Breast epithelium (tissue), 4 donors: Measurements from ENCODE around the gene PNPLA7. TPM values are rescaled to one million over a fixed set of nuclear protein-coding genes. Genes with fewer than 3 reads are reported as not detected.
A peak's percentile ranks its signal among the peaks of the same experiment; 100 is the strongest.

Experiments used
- DNase-seq, 2 donors: peaks; one replicate each; pipeline ENCODE4 v3.0.0-alpha.2; 2019; ENCODE audit warnings: low spot score in 2 of 2
- H3K27ac ChIP-seq, 2 donors: fragments of 200-600 bp; sonication (generic) in 1 of 2; one replicate each; pipeline ENCODE4 v1.5.1; 2016 to 2019; ENCODE audit warnings: mild to moderate bottlenecking in 1 of 2
- H3K27me3 ChIP-seq, 2 donors: fragments of 200-600 bp; sonication (generic) in 1 of 2; one replicate each; pipeline versions ENCODE4 v1.5.1 to v1.6.0; 2017 to 2019; ENCODE audit warnings: control low read depth in 1 of 2, mild to moderate bottlenecking in 1 of 2
- H3K36me3 ChIP-seq: fragments of 200-600 bp; one replicate; pipeline ENCODE4 v1.5.1; 2019
- H3K4me1 ChIP-seq, 2 donors: fragments of 200-600 bp; sonication (generic); one replicate each; pipeline ENCODE4 v1.5.1; 2016 to 2019; ENCODE audit warnings: control low read depth in 1 of 2
- H3K4me3 ChIP-seq, 3 donors: fragments of 200-600 bp; sonication (generic); 1 replicate in 2 of 3; 2 replicates in 1 of 3; pipeline ENCODE4 v1.5.1; 2016 to 2019; ENCODE audit warnings: mild to moderate bottlenecking in 3 of 3, moderate library complexity in 2 of 3
- H3K9me3 ChIP-seq, 2 donors: fragments of 200-600 bp; sonication (generic) in 1 of 2; one replicate each; pipeline ENCODE4 v1.5.1; 2016 to 2019; ENCODE audit warnings: control low read depth in 1 of 2
- POLR2A ChIP-seq: fragments of 450-650 bp; IDR thresholded peaks from one replicate; pipeline ENCODE4 v1.6.1; 2016; ENCODE audit warnings: antibody characterized with exemption, mild to moderate bottlenecking, moderate library complexity
- POLR2AphosphoS5 ChIP-seq, 3 donors: sonication (generic); formaldehyde crosslinking; IDR thresholded peaks; one replicate each; pipeline ENCODE4 v1.6.1; 2017; ENCODE audit warnings: antibody characterized with exemption in 3 of 3
- intact Hi-C: fragments of 100-400 bp; cut with DNase I; formaldehyde crosslinking; loops from one replicate; pipeline ENCODE4 v1.15.1; 2023; ENCODE audit warnings: low total_unique reads
- total RNA-seq, 3 donors: library from RNA; depleted of rRNA; stranded (reverse); fragments of >200 nt; gene quantifications; one replicate each; pipeline ENCODE4 v1.1.0, GENCODE V29; 2016
- TF ChIP-seq, protein P1 (sequence below), 3 donors: fragments of 450-650 bp; IDR thresholded peaks; one replicate each; pipeline ENCODE4 v1.5.1; 2016 to 2017; ENCODE audit warnings: antibody characterized with exemption in 3 of 3, mild to moderate bottlenecking in 3 of 3, moderate library complexity in 3 of 3

PNPLA7 gene
- total RNA-seq, 3 donors from 2014 or later = 17.3 to 18.7 (median 17.7) TPM

DNA sequence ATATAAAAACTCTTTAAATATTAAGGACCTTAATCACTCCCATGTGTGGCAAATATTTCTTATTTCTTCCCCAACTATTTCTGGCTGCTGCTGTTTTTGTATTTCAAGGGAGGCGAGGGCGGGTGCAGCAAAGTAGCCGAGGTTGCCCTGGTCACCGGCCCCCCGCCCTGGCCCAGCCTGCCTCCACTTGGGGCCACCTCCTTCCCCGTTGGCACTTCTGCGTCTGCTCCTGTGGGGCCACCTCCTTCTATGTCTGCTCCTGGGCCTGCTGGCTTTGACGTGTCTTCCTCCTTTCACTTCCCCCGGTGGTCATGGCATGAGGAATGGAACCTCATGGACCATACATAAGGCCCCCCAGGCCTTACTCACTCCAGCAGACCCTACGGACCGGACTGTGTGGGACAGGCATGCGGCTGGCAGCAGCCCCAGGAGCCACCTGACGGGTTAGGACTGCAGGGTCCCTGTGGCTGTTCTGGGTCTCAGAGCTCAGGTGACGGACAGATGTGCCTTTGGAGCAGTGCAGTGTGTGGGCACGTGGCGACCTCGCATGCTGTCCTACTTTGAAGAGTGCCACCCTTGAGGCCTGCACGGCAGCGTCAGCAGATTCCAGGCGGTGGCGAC lies 103.2 kb downstream of the PNPLA7 start:
- no peak overlapping the region for H3K27ac ChIP-seq
- TF ChIP-seq POLR2AphosphoS5 (IDR thresholded peaks at IDR 0.05) (no peak), POLR2A (no peak)
- TF ChIP-seq, protein P1, sequence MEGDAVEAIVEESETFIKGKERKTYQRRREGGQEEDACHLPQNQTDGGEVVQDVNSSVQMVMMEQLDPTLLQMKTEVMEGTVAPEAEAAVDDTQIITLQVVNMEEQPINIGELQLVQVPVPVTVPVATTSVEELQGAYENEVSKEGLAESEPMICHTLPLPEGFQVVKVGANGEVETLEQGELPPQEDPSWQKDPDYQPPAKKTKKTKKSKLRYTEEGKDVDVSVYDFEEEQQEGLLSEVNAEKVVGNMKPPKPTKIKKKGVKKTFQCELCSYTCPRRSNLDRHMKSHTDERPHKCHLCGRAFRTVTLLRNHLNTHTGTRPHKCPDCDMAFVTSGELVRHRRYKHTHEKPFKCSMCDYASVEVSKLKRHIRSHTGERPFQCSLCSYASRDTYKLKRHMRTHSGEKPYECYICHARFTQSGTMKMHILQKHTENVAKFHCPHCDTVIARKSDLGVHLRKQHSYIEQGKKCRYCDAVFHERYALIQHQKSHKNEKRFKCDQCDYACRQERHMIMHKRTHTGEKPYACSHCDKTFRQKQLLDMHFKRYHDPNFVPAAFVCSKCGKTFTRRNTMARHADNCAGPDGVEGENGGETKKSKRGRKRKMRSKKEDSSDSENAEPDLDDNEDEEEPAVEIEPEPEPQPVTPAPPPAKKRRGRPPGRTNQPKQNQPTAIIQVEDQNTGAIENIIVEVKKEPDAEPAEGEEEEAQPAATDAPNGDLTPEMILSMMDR (IDR thresholded peaks at IDR 0.05) = no peak
- no peaks in the 10 kb centered on the region for H3K36me3 ChIP-seq
- no peak for DNase-seq
- intact Hi-C loops = no loop called here
- no peaks in the 10 kb centered on the region for H3K27me3 ChIP-seq
- no peaks in the 10 kb centered on the region for H3K9me3 ChIP-seq
- H3K4me1 ChIP-seq = peaks cover 4 to 10% of the 10 kb centered on the region in 2 donors
- H3K4me3 ChIP-seq = no peak overlapping the region

DNA sequence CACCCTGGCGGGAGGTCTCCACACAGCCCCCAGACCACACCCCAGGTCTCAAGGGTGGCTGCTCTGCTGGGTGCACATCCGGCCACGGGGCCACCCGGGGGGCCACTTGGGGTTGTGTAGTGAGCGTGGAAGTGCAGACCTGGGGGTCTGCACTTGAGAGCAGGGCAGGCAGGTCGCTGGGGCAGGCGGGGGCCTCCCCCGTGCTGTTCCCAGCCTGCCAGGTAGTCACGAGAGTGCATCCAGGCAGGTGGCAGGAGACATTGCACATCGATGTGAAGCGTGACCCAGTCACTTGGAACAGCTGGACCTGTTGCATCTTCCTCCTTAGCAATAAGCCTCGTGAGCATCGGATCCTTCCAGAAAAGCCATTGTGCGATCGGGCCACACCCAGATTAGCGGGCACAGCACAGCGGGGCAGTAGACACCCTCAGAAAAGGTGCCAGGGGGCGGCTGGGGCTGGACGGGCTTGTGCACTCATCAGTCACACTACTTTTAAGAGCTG lies 104.2 kb downstream of the PNPLA7 start:
- TF ChIP-seq, protein P1 (IDR thresholded peaks at IDR 0.05) = no peak
- TF ChIP-seq POLR2A (no peak), POLR2AphosphoS5 (IDR thresholded peaks at IDR 0.05) (peak in 1 of 3 donors; percentile 54)
- H3K4me1 ChIP-seq = peaks cover 8 to 10% of the 10 kb centered on the region in 2 donors
- no peak for DNase-seq
- peak overlapping the region in 1 of 3 donors; percentile 10 for H3K4me3 ChIP-seq
- no peaks in the 10 kb centered on the region for H3K27me3 ChIP-seq
- intact Hi-C loops = no loop called here
- no peak overlapping the region for H3K27ac ChIP-seq
- H3K36me3 ChIP-seq = no peaks in the 10 kb centered on the region
- no peaks in the 10 kb centered on the region for H3K9me3 ChIP-seq

DNA sequence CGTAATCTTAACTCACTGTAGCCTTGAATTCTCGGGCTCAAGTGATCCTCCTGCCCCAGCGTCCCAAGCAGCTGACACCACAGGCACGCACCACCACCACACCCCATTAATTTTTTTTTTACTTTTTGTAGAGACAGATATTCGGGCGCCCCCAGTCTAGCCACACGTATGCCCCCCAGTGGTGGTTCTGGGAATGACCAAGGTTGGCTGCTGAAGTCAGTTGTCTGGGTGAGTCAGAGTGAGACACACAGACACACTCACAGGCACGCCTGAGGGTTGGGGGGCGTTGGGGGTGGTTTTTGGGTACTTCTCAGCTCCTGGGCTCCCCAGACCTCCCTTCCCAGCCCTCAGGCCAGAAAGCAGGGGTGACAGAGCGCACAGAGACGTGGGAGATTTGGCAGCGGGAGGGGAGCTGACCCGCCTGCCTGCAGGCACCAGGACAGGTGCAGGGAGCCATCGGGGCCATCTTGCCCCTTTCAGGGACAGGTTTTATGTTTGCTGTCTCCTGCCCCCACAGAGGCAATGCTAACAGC lies 104.9 kb downstream of the PNPLA7 start:
- no peaks in the 10 kb centered on the region for H3K9me3 ChIP-seq
- H3K36me3 ChIP-seq = no peaks in the 10 kb centered on the region
- TF ChIP-seq, protein P1 (IDR thresholded peaks at IDR 0.05) = peak; percentile 65 to 92 (median 68)
- TF ChIP-seq POLR2AphosphoS5 (IDR thresholded peaks at IDR 0.05) = no peak
- peak overlapping the region in 1 of 3 donors; percentile 10 for H3K4me3 ChIP-seq
- DNase-seq = peak; percentile 77 to 79
- intact Hi-C loops = no loop called here
- H3K27me3 ChIP-seq = no peaks in the 10 kb centered on the region
- peaks cover 8 to 10% of the 10 kb centered on the region in 2 donors for H3K4me1 ChIP-seq
- H3K27ac ChIP-seq = no peak overlapping the region

DNA sequence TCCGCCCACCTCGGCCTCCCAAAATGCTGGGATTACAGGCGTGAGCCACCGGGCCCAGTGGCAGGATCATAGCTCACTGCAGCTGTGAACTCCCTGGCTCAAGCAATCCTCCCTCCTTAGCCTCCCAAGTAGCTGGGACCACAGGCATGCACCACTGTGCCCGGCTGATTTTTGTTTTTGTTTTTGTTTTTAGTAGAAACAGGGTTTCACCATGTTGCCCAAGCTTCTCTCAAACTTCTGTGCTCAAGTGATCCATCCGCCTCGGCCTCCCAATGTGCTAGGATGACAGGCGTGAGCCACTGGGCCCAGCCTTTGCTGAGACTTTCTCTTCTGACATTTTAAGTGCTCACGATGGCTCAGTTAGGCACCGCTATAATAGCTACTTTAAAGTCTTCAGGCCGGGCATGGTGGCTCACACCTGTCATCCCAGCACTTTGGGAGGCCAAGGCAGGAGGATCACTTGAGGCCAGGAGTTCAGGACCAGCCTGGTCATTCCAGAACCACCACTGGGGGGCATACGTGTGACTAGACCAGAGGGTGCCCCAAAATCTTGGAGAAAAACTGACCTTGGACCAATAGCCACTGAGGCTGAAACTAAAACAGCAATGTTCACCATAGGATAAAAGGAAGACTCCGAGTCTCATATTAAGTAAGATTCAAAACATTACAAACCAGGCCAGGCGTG lies 106.0 kb downstream of the PNPLA7 start:
- no peak for DNase-seq
- H3K4me3 ChIP-seq = no peak overlapping the region
- no peaks in the 10 kb centered on the region for H3K36me3 ChIP-seq
- no peak overlapping the region for H3K27ac ChIP-seq
- no peak for TF ChIP-seq POLR2A
- TF ChIP-seq, protein P1 (IDR thresholded peaks at IDR 0.05) = no peak
- no peak for TF ChIP-seq POLR2AphosphoS5 (IDR thresholded peaks at IDR 0.05)
- H3K27me3 ChIP-seq = no peaks in the 10 kb centered on the region
- H3K4me1 ChIP-seq = peaks cover 8 to 10% of the 10 kb centered on the region in 2 donors
- intact Hi-C loops = no loop called here
- H3K9me3 ChIP-seq = no peaks in the 10 kb centered on the region

DNA sequence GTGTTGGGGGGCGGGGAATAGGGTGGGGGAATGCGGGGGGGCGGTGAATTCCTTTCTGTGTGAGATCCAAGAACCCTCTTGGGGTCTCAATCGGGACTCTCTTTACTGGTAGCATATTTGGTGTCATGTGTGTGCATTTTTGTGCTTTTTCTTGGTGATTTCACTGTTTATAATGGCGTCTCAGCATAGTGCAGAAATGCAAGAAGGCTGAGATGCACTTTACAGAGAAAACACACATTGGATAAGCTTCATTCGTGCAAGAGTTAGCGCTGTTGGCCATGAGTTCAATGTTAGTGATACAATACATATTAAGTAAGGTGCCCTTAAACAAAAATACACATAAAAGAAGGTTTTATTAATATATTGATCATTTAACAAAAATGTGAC lies 108.3 kb downstream of the PNPLA7 start:
- H3K27ac ChIP-seq = no peak overlapping the region
- DNase-seq = no peak
- peaks cover 8 to 10% of the 10 kb centered on the region in 2 donors for H3K4me1 ChIP-seq
- intact Hi-C loops = no loop called here
- TF ChIP-seq POLR2A (no peak), POLR2AphosphoS5 (IDR thresholded peaks at IDR 0.05) (no peak)
- TF ChIP-seq, protein P1 (IDR thresholded peaks at IDR 0.05) = no peak
- H3K36me3 ChIP-seq = no peaks in the 10 kb centered on the region
- H3K9me3 ChIP-seq = no peaks in the 10 kb centered on the region
- no peaks in the 10 kb centered on the region for H3K27me3 ChIP-seq
- H3K4me3 ChIP-seq = peak overlapping the region in 2 of 3 donors; percentile 55 to 68
